ENCODE results near the gene CFDP1.

CFDP1 gene

DNA sequence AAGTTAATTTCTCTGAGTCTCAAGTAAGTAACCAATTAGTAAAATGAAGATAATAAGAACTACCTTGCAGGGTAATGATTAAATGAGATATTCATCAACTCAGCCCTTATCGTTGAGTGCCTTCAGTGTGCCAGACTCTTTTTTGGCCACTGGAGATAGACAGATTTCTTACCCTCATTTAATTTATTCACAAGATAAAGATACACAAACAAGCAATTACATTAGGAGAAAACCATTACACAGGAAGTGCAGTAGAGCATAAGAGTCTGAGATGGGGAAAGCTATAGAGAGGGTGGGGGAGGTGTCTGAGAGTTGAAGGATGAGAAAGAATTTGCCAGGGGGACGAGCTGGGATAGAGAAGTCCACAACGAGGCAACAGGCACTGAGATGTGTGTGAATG is 109.4 kb downstream of the CFDP1 start:
- no peak for DNase-seq (ENCODE audit: low read depth in 1 of 2, low spot score in 1 of 2)

DNA sequence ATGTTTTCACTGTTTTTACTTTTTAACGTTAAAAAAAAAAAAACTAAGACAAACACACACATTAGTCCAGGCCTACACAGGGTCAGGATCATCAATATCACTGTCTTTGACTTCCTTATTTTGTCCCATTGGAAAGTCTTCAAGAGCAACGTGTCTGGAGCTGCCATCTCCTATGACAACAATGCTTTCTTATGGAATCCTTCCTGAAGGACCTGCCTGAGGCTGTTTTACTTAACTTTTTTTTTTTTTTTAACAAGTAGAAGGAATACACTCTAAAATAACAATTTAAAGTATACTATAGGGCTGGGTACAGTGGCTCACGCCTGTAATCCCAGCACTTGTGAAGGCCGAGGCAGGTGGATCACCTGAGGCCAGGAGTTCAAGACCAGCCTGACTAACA is 110.1 kb downstream of the CFDP1 start:
- no peak for DNase-seq (ENCODE audit: low read depth in 1 of 2, low spot score in 1 of 2)

DNA sequence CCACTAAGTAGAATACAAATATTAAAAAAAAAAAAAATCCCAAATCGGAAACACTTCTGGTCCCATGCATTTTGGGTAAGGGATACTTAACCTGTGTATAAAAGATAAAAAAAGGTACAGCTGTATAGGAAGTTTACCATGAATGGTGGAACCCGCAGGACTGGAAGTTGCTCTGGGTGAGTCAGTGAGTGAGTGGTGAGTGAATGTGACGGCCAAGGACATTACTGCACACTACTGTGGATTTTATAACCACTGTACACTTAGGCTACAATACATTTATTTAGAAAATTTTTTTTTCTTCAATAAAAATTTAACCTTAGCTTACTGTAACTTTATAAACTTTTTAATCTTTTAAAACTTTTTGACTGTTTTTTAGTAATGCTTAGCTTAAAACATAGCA is 110.6 kb downstream of the CFDP1 start:
- DNase-seq (ENCODE audit: low read depth in 1 of 2, low spot score in 1 of 2) = no peak

DNA sequence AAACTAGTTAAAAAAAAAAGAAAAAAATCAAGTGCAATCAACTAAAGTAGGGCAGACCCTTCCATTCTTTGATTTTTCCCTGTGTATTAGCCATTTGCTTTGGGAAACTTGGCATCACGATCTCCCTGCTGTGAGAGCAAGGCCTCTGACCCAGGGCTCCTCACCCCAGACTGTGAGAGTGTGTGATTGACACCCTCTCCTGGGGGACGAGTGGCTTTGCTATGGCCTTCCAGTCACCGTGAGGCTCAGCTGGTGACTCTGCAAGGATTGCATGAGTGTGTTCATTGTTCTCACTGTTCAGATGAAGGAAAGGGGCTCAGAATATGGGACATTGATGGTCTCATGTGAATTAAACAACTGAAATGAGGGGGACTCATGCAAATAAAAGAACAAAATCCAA is 112.9 kb downstream of the CFDP1 start:
- DNase-seq (ENCODE audit: low read depth in 1 of 2, low spot score in 1 of 2) = no peak

DNA sequence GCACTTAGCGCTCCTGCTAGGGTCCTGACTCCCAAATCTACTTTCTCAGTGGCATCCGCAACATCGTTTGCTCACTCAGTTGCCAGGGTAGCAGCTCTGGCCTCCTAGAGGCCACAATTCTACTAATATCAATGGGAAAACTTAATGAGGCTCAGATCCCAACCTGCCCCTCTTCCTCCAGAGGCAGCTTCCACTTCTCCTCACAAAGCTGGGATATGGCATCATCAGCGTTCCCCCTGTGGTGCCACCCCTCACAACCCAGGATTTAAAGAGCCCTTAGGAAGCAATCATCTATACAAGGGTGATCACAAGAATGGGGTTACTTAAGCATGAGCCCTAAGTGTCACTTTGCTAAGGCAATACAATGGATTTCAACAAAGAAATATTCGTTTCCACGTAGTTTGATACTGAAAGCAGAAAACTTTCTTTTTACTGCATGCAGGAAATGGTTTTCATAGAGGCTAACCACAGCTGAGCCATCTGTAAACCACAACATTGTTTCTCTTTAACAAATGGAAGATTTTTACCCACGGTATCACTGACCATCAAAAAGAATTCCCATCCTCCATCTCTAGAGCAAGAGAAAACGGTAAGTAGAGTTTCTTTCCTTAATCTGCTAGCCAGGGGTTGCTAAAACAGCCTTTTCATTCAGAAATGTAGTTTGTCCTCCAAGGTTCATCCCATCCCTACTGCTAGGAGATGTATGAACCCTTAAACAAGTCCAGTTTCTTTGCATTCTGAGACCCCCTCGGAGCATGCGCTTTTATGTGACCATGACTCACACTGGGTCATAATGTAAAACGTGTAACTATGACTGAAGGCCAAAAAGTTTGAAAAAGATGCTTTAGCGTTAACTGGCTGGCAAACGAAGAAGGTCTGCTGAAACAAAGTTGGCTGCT is 113.5 kb downstream of the CFDP1 start:
- no peak for DNase-seq (ENCODE audit: low read depth in 1 of 2, low spot score in 1 of 2)

DNA sequence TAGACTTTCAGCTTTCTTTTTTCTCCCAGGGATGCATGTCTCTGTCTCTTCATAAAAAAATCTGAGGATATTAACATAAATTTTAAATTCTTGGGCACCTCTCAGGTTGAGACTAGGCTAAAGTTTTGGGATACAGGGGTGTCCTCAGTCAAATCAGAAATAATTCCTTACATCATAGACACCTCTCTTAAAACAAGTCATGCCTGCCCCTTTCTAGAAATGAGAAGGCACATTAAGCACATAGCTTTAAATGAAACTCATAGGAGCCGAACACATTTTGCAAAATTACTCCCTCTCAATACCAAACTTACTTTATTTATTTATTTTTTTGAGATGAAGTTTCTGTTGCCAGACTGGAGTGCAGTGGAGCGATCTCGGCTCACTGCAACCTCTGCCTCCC is 114.6 kb downstream of the CFDP1 start:
- no peak for DNase-seq (ENCODE audit: low read depth in 1 of 2, low spot score in 1 of 2)

DNA sequence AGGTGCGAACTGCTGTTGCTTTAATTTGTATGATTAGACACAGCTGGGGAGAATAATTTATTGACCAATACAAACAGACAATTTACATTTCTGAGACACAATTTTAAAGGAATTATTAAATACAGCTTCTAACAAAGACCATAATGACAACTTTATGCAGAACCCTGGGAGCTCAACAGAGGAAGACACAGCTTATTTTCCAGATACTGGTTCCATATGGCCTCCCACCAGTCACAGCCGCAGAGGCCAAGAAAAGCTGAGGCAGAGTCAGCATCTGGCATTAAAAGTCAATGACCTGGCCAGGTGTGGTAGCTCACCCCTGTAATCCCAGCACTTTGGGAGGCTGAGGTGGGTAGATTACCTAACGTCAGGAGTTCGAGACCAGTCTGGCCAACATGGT is 115.8 kb downstream of the CFDP1 start:
- DNase-seq (ENCODE audit: low read depth in 1 of 2, low spot score in 1 of 2) = no peak

DNA sequence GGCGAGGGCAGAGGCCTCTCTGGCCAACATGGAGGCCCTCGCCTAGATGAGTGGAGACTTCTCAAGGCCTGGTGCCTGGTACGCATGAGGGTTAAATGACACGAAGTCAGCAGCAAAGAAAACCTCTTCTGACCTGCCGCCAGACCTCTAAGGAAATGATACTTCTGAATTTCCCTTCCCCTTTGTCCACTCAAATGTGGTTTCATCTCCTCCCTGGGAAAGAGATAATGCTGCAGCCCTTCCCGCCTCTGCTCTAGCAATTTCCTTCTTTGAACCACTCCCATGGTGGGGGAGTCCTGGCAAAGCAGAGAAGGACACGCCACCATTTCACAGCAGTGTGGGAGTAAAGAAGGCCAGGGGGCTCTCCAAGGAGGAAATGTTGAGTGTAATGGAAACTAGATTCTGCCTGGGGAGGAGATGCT is 116.2 kb downstream of the CFDP1 start:
- no peak for DNase-seq (ENCODE audit: low read depth in 1 of 2, low spot score in 1 of 2)

DNA sequence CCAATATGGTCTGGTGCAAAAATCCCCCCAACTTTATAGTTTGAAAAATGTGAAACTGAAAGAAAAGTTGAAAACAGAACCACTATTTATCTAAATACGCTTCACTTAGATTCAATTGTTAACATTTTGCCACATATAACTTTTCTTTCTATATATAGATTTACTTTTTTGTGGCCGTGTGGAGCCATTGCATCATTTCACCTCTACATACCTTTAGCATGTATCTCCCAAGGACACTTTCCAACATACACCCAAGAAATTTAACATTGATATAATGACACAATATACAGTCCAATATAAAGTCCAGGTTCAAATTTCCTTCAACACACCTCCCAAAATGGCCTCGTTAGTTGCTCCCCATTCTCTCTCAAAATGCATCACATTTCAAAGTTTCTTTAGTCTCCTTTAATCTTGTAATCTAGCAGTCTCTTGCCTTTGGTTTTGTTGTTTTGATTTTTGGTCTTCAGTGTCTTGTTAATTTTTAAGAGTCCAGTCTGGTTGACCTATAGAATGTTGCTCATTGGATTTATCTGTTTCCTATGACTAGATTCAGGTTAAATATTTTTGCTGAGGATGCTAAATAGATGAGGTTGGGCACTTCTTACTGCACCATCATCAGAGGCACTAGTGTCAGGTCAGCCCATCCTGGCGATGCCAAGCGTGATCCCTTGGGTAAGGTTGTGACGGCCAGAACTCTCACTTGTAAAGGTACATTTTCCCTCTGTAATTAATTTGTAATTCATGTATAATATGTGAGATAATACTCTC is 117.6 kb downstream of the CFDP1 start:
- DNase-seq (ENCODE audit: low read depth in 1 of 2, low spot score in 1 of 2) = no peak

DNA sequence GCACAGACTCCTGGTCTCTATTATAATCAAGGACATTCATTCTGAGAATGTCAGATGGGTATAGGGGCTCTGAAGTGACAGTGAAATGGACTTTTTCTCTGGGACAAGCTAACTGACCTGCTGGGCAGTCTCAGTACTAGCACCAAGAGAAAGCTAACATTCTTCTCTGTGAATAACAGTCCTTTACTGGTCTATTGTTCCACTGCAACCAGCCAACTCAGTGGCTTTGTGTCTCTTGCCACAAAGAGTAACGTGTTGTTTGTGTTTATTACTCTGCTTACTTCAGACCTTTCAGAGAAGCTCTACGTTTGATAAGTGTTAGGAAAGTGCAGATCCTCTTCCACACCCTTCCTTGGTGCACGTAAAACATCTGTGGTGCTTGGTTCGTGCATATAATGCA is 120.4 kb downstream of the CFDP1 start:
- no peak for DNase-seq (ENCODE audit: low read depth in 1 of 2, low spot score in 1 of 2)

DNA sequence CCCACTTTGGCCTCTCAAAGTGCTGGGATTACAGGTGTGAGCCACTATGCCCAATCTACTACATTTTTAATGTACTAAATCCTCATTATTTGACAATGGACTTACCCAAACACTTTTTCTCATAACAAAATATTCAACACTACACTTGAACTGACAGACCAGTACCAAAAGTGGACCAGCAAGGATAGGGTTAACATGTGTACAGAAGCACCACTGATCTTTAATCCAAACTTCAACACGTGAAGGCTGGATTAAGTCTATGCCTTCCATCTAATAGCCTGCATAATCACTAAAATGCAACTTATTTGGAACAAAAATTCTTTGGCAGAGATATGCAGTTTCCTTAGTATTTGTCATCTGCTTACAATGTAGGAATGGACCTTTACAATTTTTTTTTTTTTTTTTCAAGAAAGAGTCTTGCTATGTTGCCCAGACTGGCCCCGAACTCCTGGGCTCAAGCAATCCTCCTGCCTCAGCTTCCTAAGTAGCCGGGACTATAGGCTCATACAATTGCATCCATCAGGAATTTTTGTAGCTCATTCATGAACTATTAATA is 121.8 kb downstream of the CFDP1 start:
- DNase-seq (ENCODE audit: low read depth in 1 of 2, low spot score in 1 of 2) = no peak

DNA sequence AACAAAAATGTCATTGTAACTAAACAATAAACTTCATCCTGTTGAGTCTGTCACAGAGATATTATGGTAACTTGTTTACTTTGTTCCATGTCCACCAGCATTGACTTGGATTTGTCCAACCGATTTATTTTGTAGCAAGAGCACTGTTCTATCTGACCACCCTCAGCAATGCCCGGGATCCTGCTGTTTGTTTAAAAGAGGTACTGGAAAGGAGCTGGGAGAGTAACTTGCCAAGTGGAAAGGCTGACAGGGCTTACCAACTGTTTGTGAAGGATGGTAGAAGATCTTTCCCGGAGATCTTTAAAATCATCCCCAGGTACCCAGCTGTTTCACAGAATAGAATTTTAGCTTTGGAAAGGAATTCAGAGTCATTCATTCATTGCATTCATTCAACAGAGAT is 122.8 kb downstream of the CFDP1 start:
- DNase-seq (ENCODE audit: low read depth in 1 of 2, low spot score in 1 of 2) = no peak

DNA sequence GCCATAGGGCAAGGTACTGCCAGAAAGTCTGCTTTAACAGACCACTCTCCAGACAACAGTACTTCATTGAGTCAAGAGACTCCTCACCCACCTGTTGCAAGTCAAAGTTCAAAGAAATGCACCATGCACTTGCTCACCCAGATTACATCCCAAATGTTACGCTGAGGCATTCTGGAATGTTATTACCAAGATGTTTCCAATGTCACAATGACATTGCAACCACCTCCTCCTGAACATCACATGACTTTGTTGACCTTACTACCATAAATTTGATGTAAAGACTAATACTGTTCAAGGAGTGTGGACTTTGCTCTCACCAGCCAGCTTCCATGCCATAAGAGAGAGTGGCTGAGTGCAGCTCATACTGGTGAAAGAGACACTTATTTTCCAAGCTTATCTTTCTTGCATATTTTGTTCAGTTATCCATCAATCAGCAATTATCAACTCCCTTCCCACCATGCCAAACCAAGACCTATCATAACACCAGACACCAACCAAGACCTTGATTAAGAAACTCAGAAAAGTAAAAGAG is 123.3 kb downstream of the CFDP1 start:
- DNase-seq (ENCODE audit: low read depth in 1 of 2, low spot score in 1 of 2) = no peak

DNA sequence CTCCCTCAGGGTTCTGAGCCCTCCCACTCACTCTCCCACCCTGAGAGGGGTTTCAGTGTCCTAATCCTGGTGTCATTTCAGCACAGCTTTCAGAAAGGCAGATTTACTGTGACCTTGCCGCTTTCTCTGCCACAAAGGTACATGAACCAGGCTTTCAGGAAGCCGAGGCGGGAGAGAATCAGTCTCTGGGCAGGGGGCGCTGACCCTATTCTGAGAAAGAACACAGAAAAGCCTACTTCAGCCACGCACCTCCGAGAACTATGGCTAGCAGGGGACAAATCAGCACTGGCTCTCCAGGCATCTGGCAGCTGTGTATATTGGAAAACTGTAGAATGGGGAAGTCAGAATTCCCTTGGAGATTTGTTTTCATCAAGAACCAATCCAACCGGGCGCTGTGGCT is 124.1 kb downstream of the CFDP1 start:
- DNase-seq (ENCODE audit: low read depth in 1 of 2, low spot score in 1 of 2) = no peak

DNA sequence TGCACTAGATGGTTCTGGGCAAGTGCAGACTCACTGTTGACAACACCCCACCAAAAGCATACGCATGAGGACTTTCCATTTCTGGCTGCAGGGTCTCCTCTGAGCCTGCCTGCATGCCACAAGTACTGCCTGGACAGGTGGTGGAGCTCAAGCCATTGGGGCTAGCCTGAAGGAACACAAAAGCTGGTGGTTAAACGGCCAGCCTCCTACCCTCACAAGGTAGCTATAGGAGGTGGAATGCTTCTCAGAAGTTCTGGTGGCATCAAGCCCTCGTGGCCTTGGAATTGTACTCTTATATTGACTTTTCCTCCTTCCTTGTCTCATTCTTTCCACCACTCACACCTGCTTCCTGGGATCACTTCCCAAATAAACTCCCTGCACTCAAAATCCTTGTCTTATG is 125.3 kb downstream of the CFDP1 start:
- DNase-seq (ENCODE audit: low read depth in 1 of 2, low spot score in 1 of 2) = no peak

DNA sequence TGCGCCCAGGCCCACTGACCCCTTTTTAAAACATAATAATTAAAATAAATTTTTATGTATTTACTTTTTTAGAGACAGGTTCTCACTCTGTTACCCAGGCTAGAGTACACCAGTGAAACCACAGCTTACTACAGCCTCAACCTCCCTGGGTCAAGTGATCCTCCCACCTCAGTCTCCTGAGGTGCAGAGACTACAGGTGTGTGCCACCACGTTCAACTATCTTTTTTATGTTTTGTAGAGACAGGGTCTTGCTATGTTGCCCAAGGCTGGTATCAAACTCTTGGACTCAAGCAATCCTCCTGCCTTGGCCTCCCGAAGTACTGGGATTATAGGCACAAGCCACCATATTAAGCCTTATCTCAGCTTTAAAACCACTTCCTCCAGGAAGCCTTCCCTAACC is 125.8 kb downstream of the CFDP1 start:
- DNase-seq (ENCODE audit: low read depth in 1 of 2, low spot score in 1 of 2) = no peak

DNA sequence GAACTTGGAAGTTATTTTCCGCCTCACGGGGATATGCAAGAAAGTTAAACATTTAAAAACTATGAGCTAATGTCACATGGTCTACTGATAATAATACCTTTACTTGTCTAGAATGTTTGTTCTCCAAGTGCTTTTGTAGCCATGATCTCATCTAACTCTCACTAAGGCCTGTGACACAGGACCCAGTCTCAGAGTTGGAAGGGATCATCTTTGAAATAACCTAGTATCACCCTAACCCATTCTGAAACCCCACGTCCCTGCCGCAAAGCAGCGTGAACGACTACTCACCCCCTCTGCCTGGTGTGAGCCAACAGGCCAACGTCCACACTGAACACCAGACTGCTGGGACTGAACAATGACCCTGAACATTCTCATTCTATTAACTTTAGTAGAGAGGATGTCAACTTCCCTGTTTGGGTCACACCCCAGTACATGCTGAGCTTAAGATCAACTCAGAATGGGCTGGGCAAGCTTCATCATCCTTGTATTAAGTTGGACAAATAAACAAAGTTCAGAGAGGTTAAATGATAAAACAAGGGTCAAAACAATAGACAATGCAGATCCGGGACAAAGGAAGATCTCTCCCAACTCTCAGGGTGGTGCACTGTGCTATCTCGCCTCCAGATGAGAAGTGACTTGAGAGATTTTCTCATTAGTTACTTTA is 127.1 kb downstream of the CFDP1 start:
- no peak for DNase-seq (ENCODE audit: low read depth in 1 of 2, low spot score in 1 of 2)

DNA sequence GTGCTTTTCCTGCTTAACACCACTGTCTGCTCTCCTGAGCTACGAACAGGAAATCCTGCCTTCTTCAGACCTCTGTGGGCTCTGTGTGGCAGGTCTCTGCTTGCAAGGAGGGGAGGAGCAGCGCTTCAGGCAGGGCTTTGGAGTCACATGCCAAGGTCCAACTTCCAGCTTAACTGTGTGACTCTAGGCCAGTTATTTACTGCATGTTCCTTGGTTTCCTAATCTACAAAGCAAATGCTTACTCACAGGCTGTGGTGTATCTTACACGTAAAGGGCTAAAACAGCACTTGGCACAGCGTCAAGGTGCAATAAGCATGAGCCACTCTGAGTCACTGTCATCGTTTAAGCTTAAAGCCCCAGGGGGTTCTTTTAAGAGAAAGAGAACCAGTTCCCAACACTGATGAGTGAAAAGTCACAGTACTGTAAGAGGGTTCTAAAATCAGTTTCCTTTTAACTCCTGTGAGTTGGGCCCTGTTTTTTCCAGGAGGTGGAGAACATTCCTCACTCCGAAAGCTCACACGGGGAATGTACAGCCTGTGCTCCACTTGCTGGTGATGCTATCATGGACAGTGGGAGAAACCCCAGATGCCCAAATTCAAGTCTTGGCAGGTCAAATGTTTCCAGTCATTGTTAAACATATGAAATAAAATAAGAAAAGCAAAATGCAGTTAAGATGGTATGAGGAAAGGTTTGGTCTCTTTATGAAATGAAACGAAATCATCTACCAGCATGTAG is 127.8 kb downstream of the CFDP1 start:
- DNase-seq (ENCODE audit: low read depth in 1 of 2, low spot score in 1 of 2) = peak in 1 of 2 donors; percentile 8

DNA sequence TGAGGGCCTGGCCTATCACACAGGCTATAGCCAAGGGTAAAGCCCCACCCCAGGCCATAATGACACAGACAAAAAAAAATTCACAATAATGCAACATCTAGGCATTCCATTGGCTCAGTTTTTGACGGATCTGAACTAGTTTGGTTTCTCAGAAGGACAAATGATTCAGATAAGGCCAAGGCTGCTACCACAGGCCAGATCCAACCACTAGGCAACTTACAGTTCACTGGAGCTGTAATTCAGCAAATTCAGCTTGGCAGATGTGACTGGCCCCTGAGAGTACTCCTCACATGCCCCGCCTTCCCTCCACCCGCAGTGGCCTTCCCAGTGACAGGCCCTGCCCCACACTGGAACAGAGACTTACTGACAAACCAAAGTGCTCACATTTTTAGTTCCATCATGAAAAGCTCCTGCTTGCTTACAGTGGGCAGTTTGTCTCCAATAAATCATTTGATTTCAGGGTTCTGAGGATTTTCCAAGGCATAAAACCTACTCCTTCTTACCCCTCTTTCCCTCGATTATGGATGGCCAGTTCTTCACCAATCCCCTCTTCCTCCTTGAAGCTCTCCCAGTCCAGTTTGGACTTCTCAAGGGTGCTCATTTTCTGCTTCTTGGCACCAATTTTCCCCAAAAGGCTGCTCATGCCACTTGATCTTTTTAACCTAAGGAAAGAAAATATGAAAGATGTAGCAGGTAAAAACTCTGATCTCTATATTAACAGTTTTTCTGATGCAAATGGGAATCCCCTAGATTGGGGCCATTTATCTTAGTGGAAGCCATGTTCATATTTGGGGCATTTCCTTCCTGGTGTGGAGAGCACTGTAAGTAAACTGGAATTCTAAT is 128.6 kb downstream of the CFDP1 start:
- no peak for DNase-seq (ENCODE audit: low read depth in 1 of 2, low spot score in 1 of 2)

DNA sequence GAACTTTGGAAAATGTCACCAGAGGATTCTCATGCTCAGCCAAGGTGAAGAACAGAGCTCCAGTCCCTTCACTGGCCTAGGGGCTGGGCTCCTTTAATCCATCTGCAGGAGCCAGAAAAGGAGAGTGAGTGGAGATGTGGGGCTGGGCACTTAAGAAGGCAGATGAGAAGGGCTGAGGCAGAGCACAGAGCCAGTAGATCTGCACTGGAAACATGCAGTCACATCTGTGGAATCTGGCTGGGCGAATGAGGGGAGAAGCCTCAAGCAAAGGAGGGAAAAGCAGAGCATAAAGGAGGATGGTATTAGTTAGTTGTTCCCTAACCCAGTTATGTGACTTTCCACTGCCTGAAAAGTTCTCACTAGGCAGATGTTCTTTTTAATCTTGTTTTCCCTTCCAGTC is 131.5 kb downstream of the CFDP1 start:
- DNase-seq (ENCODE audit: low read depth in 1 of 2, low spot score in 1 of 2) = no peak

Data from stimulated activated CD4-positive, alpha-beta T cell treated with anti-CD3 and anti-CD28 coated beads, Interleukin-15, amount 100 ng/mL, for 1 hour (primary cell).